ENCODE data around the gene GALNT16.

Gene GALNT16

GRCh38 chr14:69326611-69327010 lies 66.7 kb downstream of the GALNT16 start:
- H3K4me3 ChIP-seq (ENCODE audit: low read depth, low read length), result no peak overlapping the region
- DNase-seq (ENCODE audit: low read depth), result no peak
- TF ChIP-seq CTCF (conservative IDR thresholded peaks at IDR 0.05; ENCODE audit: low read depth, low read length), result no peak

GRCh38 chr14:69327507-69327906 lies 67.5 kb downstream of the GALNT16 start:
- H3K4me3 ChIP-seq (ENCODE audit: low read depth, low read length), result no peak overlapping the region
- TF ChIP-seq CTCF (conservative IDR thresholded peaks at IDR 0.05; ENCODE audit: low read depth, low read length), result no peak
- DNase-seq (ENCODE audit: low read depth), result no peak

GRCh38 chr14:69328317-69328716 lies 68.4 kb downstream of the GALNT16 start:
- no peak for TF ChIP-seq CTCF (conservative IDR thresholded peaks at IDR 0.05; ENCODE audit: low read depth, low read length)
- H3K4me3 ChIP-seq (ENCODE audit: low read depth, low read length), result no peak overlapping the region
- DNase-seq (ENCODE audit: low read depth), result no peak

- no peak overlapping the region for H3K4me3 ChIP-seq (ENCODE audit: low read depth, low read length)
- DNase-seq (ENCODE audit: low read depth), result no peak
- TF ChIP-seq CTCF (conservative IDR thresholded peaks at IDR 0.05; ENCODE audit: low read depth, low read length), result no peak
Measured at GRCh38 chr14:69328765-69329164, 68.8 kb downstream of the GALNT16 start.

- no peak overlapping the region for H3K4me3 ChIP-seq (ENCODE audit: low read depth, low read length)
- no peak for TF ChIP-seq CTCF (conservative IDR thresholded peaks at IDR 0.05; ENCODE audit: low read depth, low read length)
- DNase-seq (ENCODE audit: low read depth), result no peak
Measured at GRCh38 chr14:69331206-69331605, 71.2 kb downstream of the GALNT16 start.

GRCh38 chr14:69332782-69333395 lies 72.9 kb downstream of the GALNT16 start:
- TF ChIP-seq CTCF (conservative IDR thresholded peaks at IDR 0.05; ENCODE audit: low read depth, low read length), result no peak
- no peak overlapping the region for H3K4me3 ChIP-seq (ENCODE audit: low read depth, low read length)
- no peak for DNase-seq (ENCODE audit: low read depth)

- no peak for DNase-seq (ENCODE audit: low read depth)
- no peak overlapping the region for H3K4me3 ChIP-seq (ENCODE audit: low read depth, low read length)
- TF ChIP-seq CTCF (conservative IDR thresholded peaks at IDR 0.05; ENCODE audit: low read depth, low read length), result no peak
Measured at GRCh38 chr14:69333791-69334337, 73.9 kb downstream of the GALNT16 start.
